IMR-90 (cell line): ENCODE measurements around the gene PLPP1. TPM values are rescaled to one million over a fixed set of nuclear protein-coding genes. Genes with fewer than 3 reads are reported as not detected.

Experiments used
- ATAC-seq: fragments of 200-7000 bp; cut with Tn5 transposase; 2 replicates; pipeline ENCODE4 v1.9.1; 2020; ENCODE audit warnings: low read depth, mild to moderate bottlenecking, moderate library complexity
- BruUV-seq: library from RNA; stranded (reverse); fragments of 400-500 nt; replicated peaks from 2 replicates; lab custom pipeline; 2021; lab: Mats Ljungman, UMichigan
- CTCF ChIA-PET: fragments of 300-600 bp; formaldehyde crosslinking; extraction: SDS; loops from one replicate; lab custom pipeline; 2021; ENCODE audit warnings: antibody characterized with exemption; lab: Yijun Ruan, JAX
- POLR2A ChIA-PET: fragments of 300-600 bp; sonication (Branson Sonifier 250); formaldehyde crosslinking; loops from one replicate; lab custom pipeline; 2022; ENCODE audit warnings: antibody characterized with exemption; ENCODE audit not compliant: unreplicated experiment; lab: Charles Lee
- DNase-seq: peaks from one replicate; pipeline ENCODE4 v3.0.0; 2013
- H2AFZ ChIP-seq: replicated peaks from 2 replicates; pipeline ENCODE3; 2013; ENCODE audit warnings: low read length, mild to moderate bottlenecking; ENCODE audit not compliant: poor library complexity
- H2AK5ac ChIP-seq: 2 replicates; pipeline ENCODE4 v1.6.1; 2013; ENCODE audit warnings: low read depth, low read length, inconsistent platforms
- H2AK9ac ChIP-seq: replicated peaks from 2 replicates; pipeline ENCODE3; 2013; ENCODE audit warnings: mild to moderate bottlenecking, low read depth, low read length, moderate library complexity; ENCODE audit not compliant: poor library complexity
- H2BK120ac ChIP-seq: 2 replicates; pipeline ENCODE4 v1.6.1; 2013; ENCODE audit warnings: low read depth, low read length, inconsistent platforms
- H2BK15ac ChIP-seq: 3 replicates; pipeline ENCODE4 v1.6.1; 2013; ENCODE audit warnings: low read depth, low read length, inconsistent platforms
- H2BK20ac ChIP-seq: 2 replicates; pipeline ENCODE4 v1.6.1; 2013; ENCODE audit warnings: low read depth, mild to moderate bottlenecking, inconsistent platforms, low read length, moderate library complexity
- H2BK5ac ChIP-seq: 2 replicates; pipeline ENCODE4 v1.6.1; 2013; ENCODE audit warnings: mild to moderate bottlenecking, low read depth, low read length, inconsistent platforms; ENCODE audit not compliant: poor library complexity, severe bottlenecking
- H3K14ac ChIP-seq: replicated peaks from 2 replicates; pipeline ENCODE4 v1.6.1; 2013; ENCODE audit warnings: low read depth, low read length, inconsistent platforms
- H3K18ac ChIP-seq: 2 replicates; pipeline ENCODE4 v1.6.1; 2013; ENCODE audit warnings: low read depth, low read length, control low read depth
- H3K23ac ChIP-seq: 2 replicates; pipeline ENCODE4 v1.6.1; 2013; ENCODE audit warnings: low read depth, low read length, inconsistent platforms
- H3K27ac ChIP-seq: 2 replicates; pipeline ENCODE4 v1.5.1; 2013; ENCODE audit warnings: mild to moderate bottlenecking, control low read depth, low read length; ENCODE audit not compliant: insufficient read depth
- H3K27me3 ChIP-seq: 2 replicates; pipeline ENCODE4 v1.6.1; 2013; ENCODE audit warnings: low read length; ENCODE audit not compliant: control insufficient read depth, insufficient read depth
- H3K36me3 ChIP-seq: 2 replicates; pipeline ENCODE4 v1.6.1; 2013; ENCODE audit warnings: low read length, mixed read lengths; ENCODE audit not compliant: control insufficient read depth, insufficient read depth
- H3K4ac ChIP-seq: 2 replicates; pipeline ENCODE4 v1.6.1; 2013; ENCODE audit warnings: low read depth, low read length, inconsistent platforms
- H3K4me1 ChIP-seq: 2 replicates; pipeline ENCODE4 v1.6.1; 2013; ENCODE audit warnings: low read length, mixed read lengths; ENCODE audit not compliant: control insufficient read depth, insufficient read depth
- H3K4me2 ChIP-seq: 2 replicates; pipeline ENCODE4 v1.6.1; 2013; ENCODE audit warnings: low read depth, mild to moderate bottlenecking, control low read depth, low read length, moderate library complexity
- H3K4me3 ChIP-seq: 2 replicates; pipeline ENCODE4 v1.5.1; 2013; ENCODE audit warnings: low read depth, mild to moderate bottlenecking, control low read depth, low read length, moderate library complexity; ENCODE audit not compliant: insufficient read depth
- H3K56ac ChIP-seq: 2 replicates; pipeline ENCODE4 v1.6.1; 2013; ENCODE audit warnings: low read length, inconsistent platforms; ENCODE audit not compliant: insufficient read depth; ENCODE audit errors: extremely low read depth
- H3K79me1 ChIP-seq, 2 experiments: 2 replicates each; pipeline ENCODE4 v1.6.1; 2013; ENCODE audit warnings: low read length in 2 of 2, inconsistent platforms in 1 of 2, low read depth in 1 of 2
- H3K9ac ChIP-seq: 2 replicates; pipeline ENCODE4 v1.6.1; 2013; ENCODE audit warnings: low read depth, low read length, control low read depth
- H3K9me1 ChIP-seq: 2 replicates; pipeline ENCODE4 v1.6.1; 2013; ENCODE audit warnings: low read length, inconsistent platforms; ENCODE audit not compliant: insufficient read depth
- H3K9me3 ChIP-seq: 2 replicates; pipeline ENCODE4 v1.6.1; 2013; ENCODE audit warnings: low read length; ENCODE audit not compliant: control insufficient read depth, insufficient read depth
- H4K20me1 ChIP-seq: 2 replicates; pipeline ENCODE4 v1.6.1; 2013; ENCODE audit warnings: low read length, inconsistent platforms; ENCODE audit not compliant: insufficient read depth
- H4K5ac ChIP-seq: 2 replicates; pipeline ENCODE4 v1.6.1; 2013; ENCODE audit warnings: mild to moderate bottlenecking, low read depth, low read length, control low read depth
- H4K8ac ChIP-seq, 2 experiments: 2 replicates each; pipeline ENCODE4 v1.6.1; 2013; ENCODE audit warnings: low read depth in 2 of 2, low read length in 2 of 2, control low read depth in 1 of 2, inconsistent platforms in 1 of 2
- H4K91ac ChIP-seq: 2 replicates; pipeline ENCODE4 v1.6.1; 2013; ENCODE audit warnings: low read depth, low read length, inconsistent platforms; ENCODE audit not compliant: insufficient read depth
- BHLHE40 ChIP-seq: fragments of 150-350 bp; IDR thresholded peaks from 2 replicates; pipeline ENCODE4 v1.6.1; 2016; ENCODE audit warnings: mild to moderate bottlenecking, low read depth, low read length
- CEBPB ChIP-seq: IDR thresholded peaks from 2 replicates; pipeline ENCODE4 v1.6.1; 2012; ENCODE audit warnings: low read depth, low read length, improper control_type of control experiment
- FOS ChIP-seq: fragments of 150-350 bp; IDR thresholded peaks from 2 replicates; pipeline ENCODE4 v1.6.1; 2016; ENCODE audit warnings: low read depth, low read length
- MXI1 ChIP-seq: IDR thresholded peaks from 2 replicates; pipeline ENCODE4 v1.6.1; 2012; ENCODE audit warnings: low read depth, mild to moderate bottlenecking, low read length, moderate library complexity, borderline replicate concordance
- POLR2A ChIP-seq: IDR thresholded peaks from 2 replicates; pipeline ENCODE4 v1.6.1; 2012; ENCODE audit warnings: mild to moderate bottlenecking, low read depth, low read length
- RFX5 ChIP-seq: IDR thresholded peaks from 2 replicates; pipeline ENCODE4 v1.8.0; 2012; ENCODE audit warnings: low read depth, mild to moderate bottlenecking, low read length, moderate library complexity
- SMC3 ChIP-seq: fragments of 150-350 bp; IDR thresholded peaks from 2 replicates; pipeline ENCODE4 v1.6.1; 2016; ENCODE audit warnings: low read depth, mild to moderate bottlenecking, antibody characterized with exemption, low read length, moderate library complexity
- WGBS, 2 experiments: methylation state at CpG; one replicate each; pipeline versions ENCODE4 v1.1.5 to v1.1.7; 2013; ENCODE audit warnings: missing lambda C conversion rate in 2 of 2; ENCODE audit not compliant: insufficient read length in 1 of 2; ENCODE audit errors: extremely low coverage in 2 of 2; 5-methylcytosine and 5-hydroxymethylcytosine counted together
- dilution Hi-C: fragments of 300-500 bp; cut with HindIII; formaldehyde crosslinking; loops from one replicate; pipeline ENCODE4 v1.14.3; 2018; ENCODE audit warnings: low sequenced_read_pairs; ENCODE audit not compliant: unreplicated experiment
- in situ Hi-C: fragments of 300-500 bp; cut with MboI; formaldehyde crosslinking; loops from 3 replicates; pipeline ENCODE4 v1.14.3; 2019; ENCODE audit warnings: low sequenced_read_pairs, inconsistent platforms, mixed read lengths
- intact Hi-C: fragments of 100-400 bp; cut with micrococcal nuclease; formaldehyde crosslinking; loops from 2 replicates; pipeline ENCODE4 v1.10.0; 2022
- polyA plus RNA-seq, 3 experiments: library from polyadenylated mRNA; depleted of rRNA; stranded (reverse); fragments of >200 nt; gene quantifications; 2 replicates each; pipeline ENCODE4 v1.2.3, GENCODE V29; 2012; ENCODE audit warnings: low replicate concordance in 1 of 3
- total RNA-seq: library from RNA; depleted of rRNA; stranded (reverse); fragments of >200 nt; gene quantifications from 2 replicates; pipeline ENCODE4 v1.2.3, GENCODE V29; 2012
- TF ChIP-seq, protein P1 (sequence below): fragments of 150-350 bp; IDR thresholded peaks from 2 replicates; pipeline ENCODE4 v1.6.1; 2017; ENCODE audit warnings: mild to moderate bottlenecking, antibody characterized with exemption, low read length, low read depth
- TF ChIP-seq, protein P2 (sequence below): fragments of 150-350 bp; IDR thresholded peaks from 2 replicates; pipeline ENCODE4 v1.6.1; 2016; ENCODE audit warnings: low read depth, mild to moderate bottlenecking, low read length, moderate library complexity, borderline replicate concordance

Gene PLPP1
- total and polyA plus RNA-seq, 2 of the 4 experiments (the other 2 are of a cell fraction) = 19.2 to 21.3 TPM

DNA sequence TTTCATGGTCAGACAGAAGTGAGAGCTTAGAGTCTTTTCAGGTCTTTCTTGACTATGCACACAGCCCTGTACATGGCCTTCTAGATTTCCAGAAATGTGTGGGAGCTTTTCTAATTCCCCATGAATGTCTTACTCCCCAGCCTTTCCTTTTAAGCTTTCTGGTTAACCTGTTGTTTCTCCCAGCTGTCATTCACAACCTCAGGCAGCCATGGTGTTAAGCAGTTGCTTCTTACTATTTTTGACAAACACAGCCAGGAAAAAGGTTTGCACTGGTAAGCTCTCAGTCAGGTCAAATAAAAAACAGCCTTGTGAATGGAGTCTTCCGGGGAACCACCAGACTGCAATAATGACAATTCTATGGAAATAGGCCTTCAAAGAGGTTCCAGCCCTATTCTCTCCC, 142.1 kb downstream of the PLPP1 start:
- Histone ChIP-seq H3K9me3 (peaks cover 5% of the 10 kb centered on the region), H3K56ac (no peak overlapping the region), H4K5ac (no peak overlapping the region), H3K18ac (no peak overlapping the region), H3K27me3 (no peaks in the 10 kb centered on the region), H2BK20ac (no peak overlapping the region), H3K79me1 (peaks cover 5 to 10% of the 10 kb centered on the region in 2 experiments; a peak in 2 of 4 replicates), H3K36me3 (peaks cover 25% of the 10 kb centered on the region), H2AK9ac (no peak overlapping the region), H3K4me2 (no peak overlapping the region), H3K14ac (no peak overlapping the region), H3K4me1 (no peaks in the 10 kb centered on the region), H2AK5ac (no peak overlapping the region), H2AFZ (no peak overlapping the region), H3K9me1 (no peaks in the 10 kb centered on the region), H3K9ac (no peak overlapping the region), H4K91ac (no peak overlapping the region), H2BK5ac (no peak overlapping the region), H3K4me3 (no peak overlapping the region), H2BK15ac (no peak overlapping the region), H4K8ac (no peak overlapping the region), H3K4ac (no peak overlapping the region), H3K23ac (no peak overlapping the region), H3K27ac (no peak overlapping the region), H4K20me1 (no peaks in the 10 kb centered on the region), H2BK120ac (no peak overlapping the region)
- no CpG with 5 or more reads among the region's 1 CpG for WGBS, 2 experiments
- DNase-seq = no peak
- dilution Hi-C loops = no loop called here
- intact Hi-C loops = no loop called here
- in situ Hi-C loops = no loop called here
- ChIA-PET CTCF (interaction anchor here (0.7 kb wide), 1 partner anchor 10 kb away, joined by 6 read pairs; no protein-coding TSS in a partner anchor), POLR2A (no interaction called here)
- no TSS peak for BruUV-seq
- TF ChIP-seq, protein P1, sequence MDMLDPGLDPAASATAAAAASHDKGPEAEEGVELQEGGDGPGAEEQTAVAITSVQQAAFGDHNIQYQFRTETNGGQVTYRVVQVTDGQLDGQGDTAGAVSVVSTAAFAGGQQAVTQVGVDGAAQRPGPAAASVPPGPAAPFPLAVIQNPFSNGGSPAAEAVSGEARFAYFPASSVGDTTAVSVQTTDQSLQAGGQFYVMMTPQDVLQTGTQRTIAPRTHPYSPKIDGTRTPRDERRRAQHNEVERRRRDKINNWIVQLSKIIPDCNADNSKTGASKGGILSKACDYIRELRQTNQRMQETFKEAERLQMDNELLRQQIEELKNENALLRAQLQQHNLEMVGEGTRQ = no peak
- TF ChIP-seq SMC3 = no peak
- no peak for TF ChIP-seq POLR2A
- no peak for TF ChIP-seq BHLHE40
- no peak for TF ChIP-seq CEBPB
- TF ChIP-seq, protein P2, sequence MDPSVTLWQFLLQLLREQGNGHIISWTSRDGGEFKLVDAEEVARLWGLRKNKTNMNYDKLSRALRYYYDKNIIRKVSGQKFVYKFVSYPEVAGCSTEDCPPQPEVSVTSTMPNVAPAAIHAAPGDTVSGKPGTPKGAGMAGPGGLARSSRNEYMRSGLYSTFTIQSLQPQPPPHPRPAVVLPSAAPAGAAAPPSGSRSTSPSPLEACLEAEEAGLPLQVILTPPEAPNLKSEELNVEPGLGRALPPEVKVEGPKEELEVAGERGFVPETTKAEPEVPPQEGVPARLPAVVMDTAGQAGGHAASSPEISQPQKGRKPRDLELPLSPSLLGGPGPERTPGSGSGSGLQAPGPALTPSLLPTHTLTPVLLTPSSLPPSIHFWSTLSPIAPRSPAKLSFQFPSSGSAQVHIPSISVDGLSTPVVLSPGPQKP = no peak
- no peak for TF ChIP-seq RFX5
- TF ChIP-seq FOS = no peak
- no peak for TF ChIP-seq MXI1
- ATAC-seq = no peak
